HG02678 (cell line): ENCODE results near the gene CHST9.
"Not testable (repeated sequence)": the region's sequence is repeated elsewhere in the genome, so short reads cannot be mapped to it uniquely, and the experiment has no call there.

Source experiments
- ATAC-seq: cut with Tn5 transposase; IDR thresholded peaks from one replicate; pipeline ENCODE4 v1.9.1; 2021; ENCODE audit warnings: mild to moderate bottlenecking, moderate library complexity; ENCODE audit not compliant: unreplicated experiment

Gene CHST9

DNA sequence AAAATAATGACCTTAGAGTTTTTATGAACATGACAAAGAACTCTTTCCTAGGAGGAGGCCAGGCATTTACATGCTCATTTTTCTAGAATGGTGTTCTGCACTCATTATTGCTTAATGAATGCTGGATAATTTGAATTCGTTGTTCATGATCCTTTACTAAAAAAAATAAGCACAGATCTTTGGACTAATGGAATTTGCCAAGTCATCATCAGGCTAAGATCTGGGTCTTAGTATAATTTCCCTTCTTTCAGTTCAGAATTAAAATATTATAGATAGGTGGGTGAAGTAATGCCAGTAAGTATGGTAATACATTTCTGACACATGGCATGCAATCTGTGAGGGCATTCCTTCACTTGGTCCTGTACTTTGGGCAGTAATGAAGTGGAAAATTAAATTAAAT, 175.8 kb downstream of the CHST9 start:
- ATAC-seq, result no peak

DNA sequence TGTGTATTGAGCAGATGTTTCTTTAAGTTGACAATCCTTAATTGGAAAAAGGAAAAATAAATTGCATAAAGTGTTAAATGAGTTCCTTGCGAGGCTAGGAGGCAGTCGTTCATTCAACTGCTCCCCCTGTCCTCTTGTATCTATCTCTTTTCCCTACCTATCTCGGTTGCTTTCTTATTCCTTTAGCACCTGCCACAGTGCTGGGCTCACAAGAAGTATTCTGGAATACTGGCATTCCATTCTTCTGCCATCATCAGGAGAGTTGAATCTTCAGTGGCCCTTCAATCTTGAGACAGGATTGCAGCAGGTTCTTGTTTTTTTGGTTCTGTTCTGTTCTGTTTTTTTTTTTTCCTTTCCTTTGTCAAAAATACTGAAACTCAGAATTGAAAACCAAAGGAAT, 176.5 kb downstream of the CHST9 start:
- no peak for ATAC-seq

DNA sequence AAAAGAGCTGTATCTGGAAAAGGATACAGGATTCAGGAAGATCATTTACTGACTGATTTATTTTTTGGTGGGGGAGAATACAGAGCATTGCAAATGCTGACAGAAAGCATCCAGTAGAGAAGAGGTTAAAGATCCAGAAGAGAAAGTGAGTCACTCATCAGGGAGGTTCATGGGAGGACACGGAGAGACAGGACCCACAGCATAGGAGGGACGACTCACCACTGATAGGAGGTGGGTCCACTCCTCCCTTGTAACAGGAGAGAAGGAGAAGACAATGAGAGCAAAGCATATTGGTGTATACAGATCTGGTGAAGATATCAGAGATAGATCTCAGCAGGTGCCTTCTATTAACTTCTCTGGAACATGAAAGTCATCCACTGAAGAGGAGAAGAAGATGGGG, 177.2 kb downstream of the CHST9 start:
- ATAC-seq, result no peak

DNA sequence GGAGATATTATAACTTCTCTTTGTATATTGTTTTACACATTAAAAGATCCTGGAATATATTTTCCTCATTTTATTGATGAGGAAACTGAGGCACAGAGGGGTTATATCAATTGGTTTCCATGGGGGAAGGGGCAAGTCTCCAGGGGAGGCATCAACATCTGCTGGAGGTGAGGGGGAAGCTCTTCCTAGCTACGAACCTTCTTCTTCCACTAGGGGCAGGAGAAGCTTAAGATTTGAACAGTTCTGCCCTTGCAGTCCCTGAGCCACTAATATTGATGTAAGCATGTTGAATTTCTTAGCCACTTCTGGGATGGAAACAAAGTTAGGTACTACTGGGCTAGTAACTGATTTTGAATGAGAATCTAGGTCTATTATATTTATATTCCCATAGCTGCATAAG, 179.5 kb downstream of the CHST9 start:
- ATAC-seq, result peak; percentile 60

DNA sequence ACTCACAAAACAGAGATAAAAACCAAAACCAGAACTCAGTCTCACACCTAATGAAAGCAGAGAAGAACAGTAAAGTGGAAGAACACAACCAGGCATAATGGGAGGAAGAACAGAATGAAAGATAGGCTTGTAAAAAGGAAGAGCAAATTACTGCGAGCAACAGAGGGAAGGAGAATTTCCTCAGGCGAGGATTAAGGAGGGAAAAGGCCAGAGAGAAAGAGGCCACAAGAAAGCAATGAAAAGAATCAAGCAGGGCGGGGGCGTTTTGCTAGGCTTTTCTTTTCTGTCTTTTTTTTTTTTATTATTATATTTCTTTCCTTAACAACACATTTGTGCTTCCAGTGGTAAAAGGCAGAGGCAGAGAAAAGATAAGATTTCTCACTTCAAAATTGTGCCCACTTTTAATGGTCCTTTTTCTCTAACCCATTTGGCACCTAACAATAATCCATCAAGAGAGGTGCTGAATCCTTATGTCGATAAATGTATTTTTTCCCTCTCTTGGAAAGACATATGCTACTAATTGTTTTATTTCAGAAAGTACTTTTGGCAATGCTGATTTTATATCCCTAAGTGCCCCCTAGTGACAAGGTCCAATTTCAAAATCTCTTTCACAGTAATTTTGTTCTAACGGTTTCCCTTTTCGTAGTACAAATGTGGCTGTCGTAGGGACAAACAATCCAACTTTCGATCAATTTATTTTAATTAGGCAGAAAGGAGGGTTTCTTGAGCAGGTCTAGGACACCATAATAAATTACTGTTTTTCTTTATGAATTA, 180.9 kb downstream of the CHST9 start:
- no peak for ATAC-seq

DNA sequence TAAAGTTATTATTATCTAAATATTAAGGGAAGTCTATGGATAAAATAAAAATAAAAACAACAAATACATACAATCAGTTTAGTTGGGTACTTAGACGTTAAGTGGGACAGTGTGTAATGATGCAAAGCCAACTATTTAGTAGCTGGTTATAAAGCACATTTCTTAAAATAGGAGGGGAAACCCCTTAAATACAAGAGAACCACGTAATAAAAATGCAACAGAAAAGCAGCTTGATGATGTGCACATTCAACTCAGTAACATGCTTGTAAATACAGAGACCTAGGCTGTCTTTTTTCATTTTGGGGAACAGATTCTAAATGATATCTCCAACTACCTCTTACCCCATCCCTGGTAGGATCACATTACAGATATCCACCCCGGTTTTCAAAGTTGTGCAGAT, 185.3 kb downstream of the CHST9 start:
- ATAC-seq, result no peak

DNA sequence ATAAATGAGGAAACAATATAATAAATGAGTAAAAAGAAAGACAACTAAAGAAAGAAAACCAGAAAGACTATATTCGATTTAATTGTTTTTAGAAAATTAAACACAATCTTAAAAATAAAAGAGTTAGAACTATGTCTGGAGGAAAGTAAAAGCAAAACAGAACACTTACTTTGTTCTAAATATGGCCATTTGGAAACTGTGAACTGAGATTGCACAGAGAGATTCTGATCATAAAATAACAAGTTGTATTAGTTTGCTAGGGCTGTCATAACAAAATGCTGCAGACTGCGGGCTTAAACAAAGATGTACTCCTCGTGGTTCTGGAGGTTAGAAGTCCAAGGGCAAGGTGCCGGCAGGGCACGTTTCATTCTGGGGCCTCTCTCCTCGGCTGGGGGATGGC, 191.5 kb downstream of the CHST9 start:
- ATAC-seq, result no peak

DNA sequence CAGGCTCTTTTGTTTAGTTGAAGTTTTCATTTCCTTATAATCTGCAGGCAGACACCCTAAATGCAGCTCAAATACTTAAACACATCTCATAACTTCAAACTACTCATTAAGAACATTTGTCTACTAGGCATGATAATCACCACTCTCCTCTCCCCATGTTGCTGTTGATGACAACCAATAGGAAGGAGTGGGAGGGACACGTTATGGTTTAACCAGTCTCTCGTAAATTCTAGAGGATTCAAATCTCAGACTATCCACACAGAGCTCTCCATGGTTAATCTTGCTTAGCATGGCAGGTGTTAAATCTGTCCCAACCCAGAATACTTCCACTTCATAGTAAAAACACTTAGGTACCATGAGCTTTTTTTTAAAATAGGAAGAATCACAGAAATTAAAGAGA, 192.2 kb downstream of the CHST9 start:
- ATAC-seq, result no peak

DNA sequence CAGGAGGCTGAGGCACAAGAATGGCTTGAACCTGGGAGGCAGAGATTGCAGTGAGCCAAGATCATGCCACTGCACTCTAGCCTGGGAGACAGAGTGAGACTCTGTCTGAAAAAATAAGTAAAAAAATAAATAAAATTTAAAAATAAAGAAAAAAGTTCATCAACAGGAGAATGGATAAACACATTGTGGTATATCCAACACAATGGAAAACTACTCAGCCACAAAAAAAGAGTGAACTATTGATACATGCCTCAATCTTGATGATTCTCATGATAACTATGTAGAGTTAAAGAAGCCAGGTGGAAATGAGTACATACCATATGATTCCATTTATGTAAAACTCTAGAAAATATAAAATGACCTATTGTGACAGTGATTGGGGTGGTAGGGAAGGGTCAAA, 195.3 kb downstream of the CHST9 start:
- ATAC-seq, result no peak

DNA sequence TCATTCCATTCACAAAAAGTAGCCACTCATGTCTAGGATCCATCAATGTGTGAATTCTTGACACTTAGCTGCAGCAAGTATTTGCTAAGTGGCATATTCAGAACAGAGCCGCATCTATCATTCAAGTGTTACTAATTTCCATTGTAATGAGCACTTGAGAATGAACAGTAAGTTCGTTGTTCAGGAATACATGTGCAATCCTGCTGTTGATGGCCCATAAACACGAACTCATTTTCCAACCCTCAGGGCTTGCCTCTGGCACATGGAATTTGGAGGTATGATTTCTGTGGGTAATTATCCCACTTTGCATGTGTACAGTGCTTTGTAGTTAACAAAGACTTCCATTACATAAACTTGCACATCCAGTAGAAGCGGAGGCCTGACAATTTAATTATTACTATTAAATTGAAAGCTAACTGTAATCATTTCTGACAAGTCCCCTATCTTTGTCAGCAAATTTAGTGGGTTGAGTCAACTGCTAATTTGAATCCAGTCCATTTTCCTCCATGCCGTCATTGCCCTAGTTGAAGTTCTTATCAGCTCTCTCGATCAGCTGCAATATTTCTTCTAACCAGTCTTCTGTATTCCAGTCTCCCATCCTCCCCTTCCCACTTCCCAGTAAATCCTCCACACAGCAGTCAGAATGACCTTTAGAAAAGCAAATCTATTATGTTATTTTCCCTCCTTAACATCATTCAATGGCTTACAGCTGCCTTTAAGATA, 203.6 kb downstream of the CHST9 start:
- ATAC-seq, result no peak

DNA sequence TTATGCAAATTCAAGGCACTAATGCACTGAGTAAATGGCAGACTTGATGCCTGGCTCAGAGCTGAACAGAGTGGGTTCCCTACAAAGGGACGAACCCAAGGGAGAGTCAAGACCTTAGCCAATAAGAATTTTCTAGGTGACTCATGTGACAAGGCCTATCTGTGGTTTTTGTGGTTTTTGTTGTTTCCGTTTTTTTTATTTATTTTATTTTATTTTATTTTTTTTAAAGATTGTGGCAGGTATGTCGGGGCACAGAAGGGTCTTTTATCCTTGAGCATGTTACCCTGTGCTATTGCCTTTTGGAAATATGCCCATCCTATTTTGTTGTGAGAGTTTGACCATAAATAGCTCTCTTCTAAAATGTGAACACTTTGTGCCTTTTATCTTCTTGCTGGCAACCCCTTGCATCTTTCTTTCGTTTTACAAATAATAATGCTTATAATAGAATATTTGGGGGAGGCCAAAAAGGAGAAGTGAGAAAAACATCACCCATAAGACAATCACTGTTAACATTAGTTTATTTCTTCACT, 206.2 kb downstream of the CHST9 start:
- ATAC-seq, result peak; percentile 92

DNA sequence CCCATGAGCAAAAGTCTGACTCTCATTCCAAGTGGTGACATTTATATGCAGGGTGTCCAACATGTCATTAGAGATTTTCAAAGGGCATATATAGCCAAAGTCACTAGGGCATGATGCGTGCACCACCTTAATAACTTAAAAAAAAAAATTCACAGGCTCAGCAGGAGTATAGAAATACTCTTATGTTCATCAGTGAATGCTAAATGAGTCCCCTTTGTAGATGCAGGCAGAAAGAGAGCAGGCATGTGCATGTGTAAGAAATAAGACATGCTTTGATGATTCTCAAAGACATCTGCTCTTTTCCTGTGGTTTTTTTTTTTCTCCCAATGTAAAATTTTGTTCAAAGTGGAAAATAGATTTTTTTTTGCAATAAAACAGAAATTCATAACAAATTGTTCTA, 207.3 kb downstream of the CHST9 start:
- ATAC-seq, result no peak

DNA sequence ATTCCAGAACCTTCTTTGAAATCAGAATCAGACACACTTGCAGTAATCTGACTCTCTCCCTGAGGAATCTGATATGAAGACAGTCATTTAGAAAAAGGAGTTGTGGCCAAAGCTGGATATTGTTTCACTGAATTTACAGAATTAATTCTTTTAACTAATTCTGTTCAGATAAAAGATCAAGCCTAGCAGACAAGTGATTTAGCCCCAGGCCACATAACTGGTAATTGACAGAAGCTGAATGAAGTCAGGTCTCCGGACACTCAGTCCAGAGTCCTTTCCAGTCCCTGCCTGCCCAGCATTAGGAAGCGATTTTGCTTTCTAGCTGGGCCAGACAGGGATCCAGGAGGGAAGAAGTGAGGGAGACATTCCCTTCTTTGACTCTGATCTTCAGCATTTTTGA, 208.9 kb downstream of the CHST9 start:
- ATAC-seq, result no peak

DNA sequence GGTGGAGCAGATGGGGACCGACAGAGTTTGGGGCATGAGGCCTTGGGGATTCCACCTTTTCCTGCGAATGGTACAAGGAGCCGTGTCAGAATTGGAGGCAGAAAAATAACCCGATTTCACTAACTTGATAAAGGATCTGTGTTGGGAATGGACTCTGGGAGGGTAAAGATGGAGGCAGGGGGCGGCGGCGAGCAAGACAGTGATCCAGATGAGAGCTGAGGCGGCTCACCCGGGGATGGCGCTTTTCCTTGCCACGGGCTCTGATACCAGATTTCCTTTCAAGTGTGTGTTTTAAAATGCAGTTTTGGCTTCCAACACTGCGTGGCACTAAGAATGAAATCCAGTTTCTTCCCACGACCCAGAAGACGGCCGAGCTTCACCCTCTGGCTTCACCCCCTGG, 212.6 kb downstream of the CHST9 start:
- not testable (repeated sequence) for ATAC-seq

DNA sequence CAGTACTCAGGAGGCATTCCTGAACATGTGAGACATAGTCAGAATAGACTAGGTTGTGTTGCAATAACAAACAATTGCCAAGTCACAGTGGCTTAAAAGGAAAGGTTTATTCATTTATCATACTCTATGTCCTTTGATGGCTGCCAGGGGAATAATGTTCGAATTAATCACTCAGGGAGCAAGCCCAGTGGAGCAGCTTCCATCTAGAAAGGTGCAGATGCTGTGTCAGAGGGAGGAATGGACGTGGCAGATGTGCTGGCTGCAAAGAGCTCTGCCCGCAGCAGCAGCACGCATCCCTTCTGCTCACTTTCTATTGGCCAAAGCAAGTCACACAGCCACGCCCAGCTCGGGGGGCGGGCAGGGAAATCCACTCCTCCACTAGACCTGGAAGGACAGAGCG, 213.7 kb downstream of the CHST9 start:
- ATAC-seq, result no peak

DNA sequence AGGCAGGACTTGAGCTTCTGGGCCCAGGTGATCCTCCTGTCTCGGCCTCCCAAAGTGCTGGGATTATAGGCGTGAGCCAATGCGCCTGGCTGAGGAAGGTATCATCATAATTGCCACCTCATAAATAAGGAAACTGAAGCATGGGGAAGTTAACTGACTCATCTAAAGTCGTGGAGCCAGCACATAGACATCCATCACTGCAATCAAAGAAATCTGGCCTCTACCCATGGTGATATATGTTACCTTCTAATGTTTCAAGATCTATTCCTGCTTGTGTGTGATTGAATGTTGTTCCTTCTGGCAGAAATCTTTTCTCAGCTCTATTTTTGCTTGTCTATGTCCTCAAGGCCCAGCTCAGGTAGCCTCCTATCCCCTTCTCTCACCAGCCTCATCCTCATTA, 214.5 kb downstream of the CHST9 start:
- ATAC-seq, result no peak

DNA sequence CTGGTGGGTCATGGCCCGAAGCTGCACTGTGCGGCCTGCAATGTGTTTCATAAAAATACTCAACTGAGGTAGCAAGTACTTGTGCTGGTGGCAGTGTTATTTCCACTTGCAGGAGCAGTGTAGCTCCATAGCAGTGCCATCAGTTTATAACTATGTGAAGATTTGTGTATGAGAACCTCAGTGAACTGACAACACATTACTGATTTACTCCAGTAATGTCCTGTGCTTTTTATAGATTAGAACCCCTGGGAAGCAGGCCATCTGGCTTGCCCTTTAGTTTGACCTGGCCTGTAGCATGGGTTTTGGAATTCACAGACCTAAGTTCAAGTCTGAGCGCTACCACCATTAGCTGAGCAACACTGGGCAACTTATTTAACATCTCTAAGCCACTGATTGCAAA, 219.9 kb downstream of the CHST9 start:
- ATAC-seq, result no peak

DNA sequence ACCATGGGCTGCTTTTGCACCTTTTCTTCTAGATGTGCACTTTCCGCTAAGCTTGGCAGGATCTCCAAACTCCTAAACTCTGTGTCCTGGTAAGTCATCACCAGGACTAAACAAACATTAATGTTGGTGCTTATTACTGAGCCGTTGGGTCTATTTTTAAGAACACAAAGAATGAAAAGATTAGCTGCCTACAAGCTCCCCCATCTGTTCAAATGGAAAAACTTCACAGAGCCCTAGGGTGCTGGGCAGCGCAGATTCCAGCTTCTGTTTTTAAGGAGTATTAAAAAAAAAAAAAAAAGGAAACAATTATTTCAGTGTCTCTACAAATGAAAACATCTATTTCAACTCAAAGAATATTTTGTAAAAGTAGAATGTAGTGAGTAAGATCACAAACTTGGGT, 221.8 kb downstream of the CHST9 start:
- no peak for ATAC-seq

DNA sequence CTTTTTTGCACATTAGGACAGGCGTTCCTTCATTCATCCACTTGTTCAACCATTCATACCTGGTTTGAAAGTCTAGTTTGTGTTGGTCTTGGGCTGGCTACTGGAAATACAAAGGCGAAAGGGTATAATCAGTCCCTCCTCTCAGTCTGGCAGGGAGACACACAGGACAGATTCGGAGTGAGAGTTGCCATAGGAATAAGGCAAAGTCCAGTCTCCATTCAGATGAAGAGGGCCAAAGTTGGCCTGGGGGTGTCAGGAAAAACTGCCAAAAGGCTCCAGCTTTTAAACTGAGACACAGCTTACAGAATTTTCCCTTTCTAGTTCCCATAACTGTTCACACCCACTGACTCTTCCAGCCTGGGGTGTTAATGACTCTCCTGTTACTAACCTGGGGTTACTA, 223.3 kb downstream of the CHST9 start:
- ATAC-seq, result no peak

DNA sequence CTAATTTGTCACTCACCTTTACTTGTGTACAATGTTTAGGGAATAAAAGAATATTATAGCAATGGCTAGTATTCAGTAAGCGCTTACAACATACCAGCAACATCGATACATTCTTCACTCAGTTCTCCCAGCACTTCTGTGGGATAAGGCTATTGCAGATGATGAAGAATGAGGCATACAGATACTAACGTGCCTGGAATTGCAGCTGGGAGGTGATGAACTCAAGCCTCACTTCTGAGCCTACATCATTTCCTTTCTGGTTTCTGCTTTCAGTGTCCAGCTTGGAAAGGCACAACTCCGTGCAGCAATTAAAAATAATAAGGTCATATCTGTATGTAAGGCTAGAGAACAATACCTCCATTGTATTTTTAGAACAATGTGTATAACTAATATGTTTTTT, 224.2 kb downstream of the CHST9 start:
- no peak for ATAC-seq

DNA sequence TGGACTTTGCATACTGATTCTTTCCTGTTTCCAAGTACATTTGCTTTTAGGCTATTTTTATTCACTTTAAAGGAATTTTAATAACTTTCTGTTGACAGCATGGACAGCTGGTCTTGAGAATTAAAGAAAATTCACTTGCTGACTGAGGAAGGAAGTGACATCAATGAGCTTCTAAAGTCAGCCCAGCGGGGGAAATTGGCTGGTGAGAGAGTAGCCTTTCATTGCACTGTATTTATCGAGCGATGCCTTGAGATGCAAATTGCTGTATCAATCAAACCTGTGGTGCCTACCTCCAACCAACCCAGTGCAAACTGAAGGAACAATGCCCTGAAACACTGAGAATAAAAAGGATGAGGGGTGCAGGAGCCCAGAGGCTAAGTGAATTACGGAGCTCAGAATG, 228.2 kb downstream of the CHST9 start:
- ATAC-seq, result no peak

DNA sequence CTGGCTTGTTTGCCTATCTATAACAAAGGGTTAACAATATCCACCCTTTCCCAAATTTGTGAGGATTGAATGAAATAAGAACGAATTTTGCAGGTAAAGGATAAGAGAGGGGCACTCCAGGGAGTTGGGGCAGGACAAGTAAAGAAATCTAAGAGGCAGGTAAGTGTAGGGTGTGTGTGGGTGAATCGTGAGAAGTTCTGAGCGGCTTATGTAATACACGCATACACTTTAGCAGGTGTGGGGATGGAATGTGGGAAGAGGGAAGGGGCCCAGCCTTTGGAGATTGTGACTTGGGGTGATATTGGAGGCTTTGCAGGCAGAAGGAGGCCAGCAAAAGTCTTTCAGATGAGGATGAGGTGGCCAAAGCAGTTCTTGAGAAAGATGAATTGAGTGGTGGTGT, 236.4 kb downstream of the CHST9 start:
- ATAC-seq, result no peak
